HG02938 (cell line): ENCODE data around the gene SAMSN1.

Experiments
- ATAC-seq: cut with Tn5 transposase; IDR thresholded peaks from one replicate; pipeline ENCODE4 v1.9.1; 2021; ENCODE audit warnings: mild to moderate bottlenecking, moderate library complexity; ENCODE audit not compliant: unreplicated experiment

The SAMSN1 gene

DNA sequence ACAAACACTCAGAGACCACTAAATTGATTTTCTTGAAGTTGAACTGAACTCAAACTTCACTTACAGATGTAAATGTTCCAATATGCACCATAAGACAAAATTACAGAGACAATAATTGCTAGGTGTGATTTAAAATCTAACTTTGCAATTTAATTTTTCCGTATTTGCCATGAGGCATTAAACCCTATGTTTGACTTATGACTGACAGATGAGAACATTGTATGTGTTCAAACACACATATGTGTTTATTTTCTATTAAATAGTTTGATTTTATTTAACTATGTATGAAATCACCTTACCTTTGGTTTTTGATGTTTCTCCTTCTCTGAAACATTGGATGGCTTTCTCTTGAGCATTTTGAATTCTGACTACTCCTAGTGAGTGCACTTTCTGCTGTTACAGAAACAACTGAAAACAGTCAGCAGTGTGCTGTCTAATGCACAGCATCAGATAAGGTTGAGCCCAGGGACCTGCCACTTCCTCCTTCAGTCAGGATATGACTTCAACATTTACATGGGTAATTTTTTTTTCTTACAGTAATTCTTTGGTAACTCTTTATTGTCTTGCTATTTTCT is at the start of gene SAMSN1:
Gene SAMSN1 (minus strand): TSS at position 410 of the 575 bp plus-strand sequence. CDS start 54 bp downstream, at position 356.
- ATAC-seq = peak; percentile 94

- ATAC-seq = no peak
Measured at GRCh38 chr21:14595449-14595848, 49.3 kb upstream of the SAMSN1 start.

DNA sequence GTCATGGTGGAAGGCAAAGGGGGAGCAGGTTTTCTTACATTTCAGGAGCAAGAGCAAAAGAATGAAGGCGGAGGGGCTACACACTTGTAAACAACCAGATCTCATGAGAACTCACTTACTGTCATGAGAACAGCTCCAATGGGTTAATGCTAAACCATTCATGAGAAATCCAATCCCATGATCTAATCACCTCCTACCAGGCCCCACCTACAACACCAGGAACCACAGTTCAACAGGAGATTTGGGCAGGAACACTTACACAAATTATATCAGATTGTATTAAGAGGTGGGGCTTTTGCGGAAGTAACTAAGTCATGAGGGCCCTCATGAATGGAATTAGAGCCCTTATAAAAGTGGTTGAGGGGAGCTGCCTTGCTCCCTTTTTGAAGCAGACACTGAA is 48.9 kb upstream of the SAMSN1 start:
- no peak for ATAC-seq

GRCh38 chr21:14593230-14593629 is 47.1 kb upstream of the SAMSN1 start:
- no peak for ATAC-seq

- no peak for ATAC-seq
Measured at GRCh38 chr21:14592296-14593000, 46.3 kb upstream of the SAMSN1 start.

- no peak for ATAC-seq
Measured at GRCh38 chr21:14591882-14592281, 45.8 kb upstream of the SAMSN1 start.

- ATAC-seq = no peak
Measured at GRCh38 chr21:14591377-14591776, 45.3 kb upstream of the SAMSN1 start.

- ATAC-seq = peak; percentile 92
Measured at GRCh38 chr21:14589855-14590563, 43.9 kb upstream of the SAMSN1 start.

GRCh38 chr21:14587266-14587665 is 41.2 kb upstream of the SAMSN1 start:
- no peak for ATAC-seq

DNA sequence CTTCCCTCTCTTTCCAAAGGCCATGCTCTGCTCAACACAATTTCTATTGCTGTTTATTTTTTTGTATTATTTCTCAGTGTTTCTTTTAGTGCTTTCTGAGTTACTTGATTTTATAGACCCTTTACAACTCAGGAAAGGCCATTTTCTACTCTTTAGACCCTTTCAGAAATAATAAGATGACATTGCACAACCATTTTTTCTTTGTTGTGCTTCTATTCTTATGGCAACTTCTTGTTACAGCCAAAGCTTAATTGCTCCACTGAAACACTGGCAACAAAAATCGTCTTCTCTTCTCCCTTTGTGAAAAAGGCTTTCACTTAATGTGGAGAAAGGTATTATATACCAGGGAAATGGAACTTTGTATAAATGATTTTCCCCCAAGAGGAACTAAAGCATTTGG is 39.0 kb upstream of the SAMSN1 start:
- no peak for ATAC-seq

DNA sequence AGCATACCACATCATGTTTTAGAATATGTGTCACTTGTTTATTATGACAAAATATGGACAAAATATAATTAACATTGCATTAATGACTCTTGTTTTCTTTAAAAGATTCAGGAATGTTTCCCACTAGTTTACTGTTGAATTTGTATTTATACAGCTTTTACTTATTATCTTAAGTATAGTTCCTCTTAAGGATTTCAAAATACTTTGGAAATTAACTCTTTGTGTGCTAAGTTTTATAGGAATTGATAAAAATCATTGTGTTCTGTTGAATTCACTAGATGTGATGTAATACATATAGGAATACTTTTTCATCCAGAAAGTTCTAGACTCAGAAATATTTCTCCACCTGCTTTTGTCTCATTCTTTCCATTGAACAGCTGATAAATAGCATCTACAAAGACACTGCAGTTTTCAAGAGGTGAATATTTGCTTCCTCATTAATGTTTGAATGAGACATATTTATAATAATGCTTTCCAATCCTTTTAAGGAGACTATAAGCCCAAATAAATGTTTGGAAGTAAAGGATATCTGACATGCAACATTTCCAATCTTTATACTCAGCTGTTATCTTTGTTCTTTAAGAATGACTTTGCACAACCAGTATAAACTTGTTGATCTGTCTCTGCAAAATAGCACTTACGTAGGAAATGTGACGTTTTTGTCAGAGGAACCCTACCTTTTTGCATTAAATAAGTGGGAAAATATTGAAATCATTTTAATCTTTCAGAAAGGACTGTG is 38.4 kb upstream of the SAMSN1 start:
- ATAC-seq = no peak

GRCh38 chr21:14583629-14584255 is 37.6 kb upstream of the SAMSN1 start:
- no peak for ATAC-seq

DNA sequence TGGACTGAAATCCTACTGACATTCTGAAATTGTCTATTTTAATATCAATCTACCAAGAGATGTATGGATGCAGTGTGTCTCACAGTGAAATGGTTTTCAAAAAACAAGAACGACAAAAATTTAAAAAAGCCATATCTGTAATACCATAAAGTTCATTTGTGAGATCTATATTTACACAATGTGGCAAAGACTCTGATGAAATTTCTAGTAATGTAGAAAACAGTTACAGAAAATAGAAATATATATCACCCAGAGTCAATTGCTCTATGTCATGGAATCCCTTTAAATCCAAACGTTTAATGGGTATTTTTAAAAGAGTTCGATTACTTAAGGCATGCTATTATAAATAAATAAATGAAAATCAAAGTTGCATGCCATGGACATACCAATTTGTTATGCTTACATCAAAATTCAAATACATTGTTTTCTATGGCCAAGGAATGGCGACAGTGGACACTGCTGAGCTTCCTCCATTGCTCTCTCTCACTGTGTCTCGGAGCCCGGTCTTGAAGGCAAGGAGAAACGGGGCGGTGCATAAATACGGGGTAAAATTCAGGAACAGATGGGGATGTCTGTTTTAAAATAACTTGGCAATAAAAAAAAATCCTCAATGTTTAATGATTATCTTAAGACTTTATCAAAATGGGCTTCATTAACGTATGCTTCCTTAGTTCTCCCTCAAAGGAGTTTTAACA is 37.0 kb upstream of the SAMSN1 start:
- no peak for ATAC-seq

GRCh38 chr21:14581902-14582457 is 35.9 kb upstream of the SAMSN1 start:
- ATAC-seq = no peak

GRCh38 chr21:14573244-14573643 is 27.1 kb upstream of the SAMSN1 start:
- no peak for ATAC-seq

DNA sequence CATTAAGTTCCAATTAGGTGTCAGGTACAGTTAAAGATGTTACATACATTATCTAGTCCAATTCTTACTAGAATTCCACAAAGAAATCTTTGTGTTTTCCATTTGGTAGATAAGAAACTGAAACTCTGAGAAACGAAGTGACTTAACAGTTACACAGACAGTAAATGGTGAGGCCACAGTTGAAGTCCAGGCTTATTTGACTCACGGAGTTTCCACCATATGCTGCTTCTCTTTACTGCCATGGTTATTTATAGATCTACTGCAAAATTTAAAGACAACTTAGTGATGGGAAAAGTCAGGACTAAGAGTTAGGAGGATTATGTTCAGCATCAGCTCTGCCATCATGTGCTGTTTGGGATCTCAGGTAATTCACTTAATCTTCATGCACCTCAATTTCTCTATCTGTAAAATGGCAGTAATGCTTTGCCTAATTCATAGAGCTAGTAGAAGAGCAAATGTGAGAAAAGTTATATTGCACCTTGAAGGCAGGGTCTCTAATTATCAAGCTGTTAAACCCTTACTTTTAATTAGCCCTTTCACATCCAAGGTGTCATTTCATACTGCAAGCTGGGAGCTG is 26.2 kb upstream of the SAMSN1 start:
- peak; percentile 76 for ATAC-seq

DNA sequence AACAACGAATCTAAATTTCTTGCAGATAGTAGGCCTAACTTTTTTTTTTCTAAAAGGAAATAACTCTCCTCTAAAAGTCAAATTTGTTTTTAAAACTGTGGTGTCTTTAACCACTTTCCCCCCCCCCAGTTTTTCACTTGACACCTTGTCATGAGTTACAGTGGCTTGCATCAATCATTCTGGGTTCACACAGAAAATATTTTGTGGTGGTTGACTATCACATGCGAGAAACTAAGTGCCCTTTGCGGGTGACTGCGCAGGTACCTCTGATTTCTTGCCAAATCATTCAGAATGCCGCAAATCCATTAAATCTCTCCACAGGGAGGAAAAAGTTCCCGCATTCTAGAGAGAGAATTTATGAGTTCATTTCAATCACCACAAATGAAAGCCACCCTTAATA is 23.8 kb upstream of the SAMSN1 start:
- no peak for ATAC-seq

GRCh38 chr21:14569026-14569621 is 23.0 kb upstream of the SAMSN1 start:
- ATAC-seq = no peak
